H9 (cell line): ENCODE measurements around the gene HSD17B3. TPM values are rescaled to one million over a fixed set of nuclear protein-coding genes. Genes with fewer than 3 reads are reported as not detected.
A peak's percentile ranks its signal among the peaks of the same experiment; 100 is the strongest.

Experiments used
- DNase-seq: peaks from one replicate; pipeline ENCODE4 v3.0.0-alpha.2; 2017
- H2AFZ ChIP-seq: one replicate; pipeline ENCODE4 v1.6.1; 2013; ENCODE audit warnings: mild to moderate bottlenecking, low read length, control low read depth, moderate library complexity
- H2AK5ac ChIP-seq: 2 replicates; pipeline ENCODE4 v1.6.1; 2013; ENCODE audit warnings: low read length, control low read depth, mixed read lengths; ENCODE audit not compliant: insufficient read length
- H2BK120ac ChIP-seq: one replicate; pipeline ENCODE4 v1.6.1; 2013; ENCODE audit warnings: low read depth, mild to moderate bottlenecking, low read length, control low read depth, inconsistent platforms; ENCODE audit not compliant: poor library complexity, severe bottlenecking
- H2BK12ac ChIP-seq: 2 replicates; pipeline ENCODE4 v1.6.1; 2013; ENCODE audit warnings: low read length, control low read depth, mixed read lengths, low read depth; ENCODE audit not compliant: insufficient read length
- H2BK15ac ChIP-seq: 2 replicates; pipeline ENCODE4 v1.6.1; 2013; ENCODE audit warnings: low read depth, low read length, control low read depth
- H2BK20ac ChIP-seq: one replicate; pipeline ENCODE4 v1.6.1; 2013; ENCODE audit warnings: low read depth, mild to moderate bottlenecking, low read length, control low read depth, inconsistent platforms; ENCODE audit not compliant: poor library complexity, severe bottlenecking
- H2BK5ac ChIP-seq: 2 replicates; pipeline ENCODE4 v1.6.1; 2013; ENCODE audit warnings: low read length, control low read depth, mixed read lengths; ENCODE audit not compliant: insufficient read length
- H3K14ac ChIP-seq: 2 replicates; pipeline ENCODE4 v1.6.1; 2013; ENCODE audit warnings: low read length, control low read depth; ENCODE audit not compliant: insufficient read depth
- H3K18ac ChIP-seq: 2 replicates; pipeline ENCODE4 v1.6.1; 2013; ENCODE audit warnings: low read depth, mild to moderate bottlenecking, mixed read lengths, low read length, control low read depth; ENCODE audit not compliant: insufficient read length
- H3K23ac ChIP-seq: 2 replicates; pipeline ENCODE4 v1.6.1; 2013; ENCODE audit warnings: low read length, control low read depth, mixed read lengths, low read depth; ENCODE audit not compliant: insufficient read length
- H3K23me2 ChIP-seq: 2 replicates; pipeline ENCODE4 v1.6.1; 2013; ENCODE audit warnings: low read depth, mild to moderate bottlenecking, mixed read lengths, low read length, control low read depth; ENCODE audit not compliant: insufficient read length, poor library complexity, severe bottlenecking
- H3K27ac ChIP-seq: 2 replicates; pipeline ENCODE4 v1.5.1; 2013; ENCODE audit warnings: low read length, control low read depth, mixed read lengths, low read depth; ENCODE audit not compliant: insufficient read length
- H3K27me3 ChIP-seq: 2 replicates; pipeline ENCODE4 v1.6.1; 2013; ENCODE audit warnings: low read length, control low read depth, inconsistent platforms; ENCODE audit not compliant: insufficient read depth
- H3K4ac ChIP-seq: 2 replicates; pipeline ENCODE4 v1.6.1; 2013; ENCODE audit warnings: low read depth, mild to moderate bottlenecking, control low read depth, inconsistent platforms, low read length, moderate library complexity
- H3K4me1 ChIP-seq: 2 replicates; pipeline ENCODE4 v1.6.1; 2013; ENCODE audit warnings: low read length, control low read depth, inconsistent platforms; ENCODE audit not compliant: insufficient read depth
- H3K4me2 ChIP-seq: 2 replicates; pipeline ENCODE4 v1.6.1; 2013; ENCODE audit warnings: low read length, control low read depth, mixed read lengths; ENCODE audit not compliant: insufficient read length, insufficient read depth
- H3K56ac ChIP-seq: 2 replicates; pipeline ENCODE4 v1.6.1; 2013; ENCODE audit warnings: low read depth, mild to moderate bottlenecking, mixed read lengths, low read length, control low read depth; ENCODE audit not compliant: insufficient read length
- H3K79me1 ChIP-seq: 2 replicates; pipeline ENCODE4 v1.6.1; 2013; ENCODE audit warnings: low read depth, mild to moderate bottlenecking, moderate library complexity, low read length, control low read depth, inconsistent platforms; ENCODE audit not compliant: insufficient read depth, poor library complexity, severe bottlenecking
- H3K79me2 ChIP-seq: 2 replicates; pipeline ENCODE4 v1.6.1; 2013; ENCODE audit warnings: low read length, control low read depth, inconsistent platforms; ENCODE audit not compliant: insufficient read depth
- H3K9ac ChIP-seq: 2 replicates; pipeline ENCODE4 v1.6.1; 2013; ENCODE audit warnings: low read length, control low read depth, mixed read lengths; ENCODE audit not compliant: insufficient read length; ENCODE audit errors: extremely low read depth
- H3K9me3 ChIP-seq: one replicate; pipeline ENCODE4 v1.6.1; 2013; ENCODE audit warnings: low read depth, low read length, inconsistent platforms; ENCODE audit not compliant: control insufficient read depth
- H3T11ph ChIP-seq: one replicate; pipeline ENCODE4 v1.6.1; 2013; ENCODE audit warnings: mild to moderate bottlenecking, low read length, control low read depth, inconsistent platforms
- H4K20me1 ChIP-seq: one replicate; pipeline ENCODE4 v1.6.1; 2013; ENCODE audit not compliant: control insufficient read depth, insufficient read length, insufficient read depth
- H4K5ac ChIP-seq: 2 replicates; pipeline ENCODE4 v1.6.1; 2013; ENCODE audit warnings: low read depth, mild to moderate bottlenecking, mixed read lengths, low read length, control low read depth; ENCODE audit not compliant: insufficient read length
- H4K8ac ChIP-seq: replicated peaks from 2 replicates; pipeline ENCODE4 v1.6.1; 2013; ENCODE audit warnings: low read length, control low read depth, mixed read lengths, low read depth; ENCODE audit not compliant: insufficient read length
- H4K91ac ChIP-seq: 2 replicates; pipeline ENCODE4 v1.6.1; 2013; ENCODE audit warnings: low read depth, mild to moderate bottlenecking, moderate library complexity, mixed read lengths, low read length, control low read depth; ENCODE audit not compliant: insufficient read length
- H3K27ac Mint-ChIP-seq, 3 experiments: 2 replicates in 2 of 3; 3 replicates in 1 of 3; pipeline ENCODE4 v1.8.0; 2020 to 2021; ENCODE audit warnings: mixed read lengths in 3 of 3, mild to moderate bottlenecking in 1 of 3, moderate library complexity in 1 of 3
- H3K27me3 Mint-ChIP-seq: 2 replicates; pipeline ENCODE4 v1.8.0; 2021; ENCODE audit warnings: low read depth, mild to moderate bottlenecking, moderate library complexity, mixed read lengths
- H3K36me3 Mint-ChIP-seq, 3 experiments: 2 replicates in 2 of 3; 3 replicates in 1 of 3; pipeline ENCODE4 v1.8.0; 2020 to 2021; ENCODE audit warnings: low read depth in 3 of 3, mixed read lengths in 3 of 3; ENCODE audit not compliant: insufficient read depth in 1 of 3
- H3K4me1 Mint-ChIP-seq, 2 experiments: 2 replicates each; pipeline ENCODE4 v1.8.0; 2020; ENCODE audit warnings: mixed read lengths in 2 of 2
- H3K4me3 Mint-ChIP-seq, 2 experiments: 2 replicates in 1 of 2; 3 replicates in 1 of 2; pipeline ENCODE4 v1.8.0; 2020 to 2021; ENCODE audit warnings: mild to moderate bottlenecking in 2 of 2, mixed read lengths in 2 of 2, moderate library complexity in 1 of 2
- H3K9me3 Mint-ChIP-seq, 2 experiments: 2 replicates in 1 of 2; 3 replicates in 1 of 2; pipeline ENCODE4 v1.8.0; 2020; ENCODE audit warnings: mild to moderate bottlenecking in 2 of 2, mixed read lengths in 2 of 2, moderate library complexity in 1 of 2
- WGBS: extraction: QIAGEN DNeasy Blood & Tissue Kit; methylation state at CpG from one replicate; pipeline ENCODE4 v1.1.7; 2013; ENCODE audit warnings: missing lambda C conversion rate, low lambda C conversion rate, mixed read lengths; ENCODE audit not compliant: insufficient read length; ENCODE audit errors: extremely low coverage; 5-methylcytosine and 5-hydroxymethylcytosine counted together
- total RNA-seq: library from RNA; stranded (reverse); gene quantifications from 2 replicates; pipeline ENCODE4 v1.2.1, GENCODE V29; 2021
- TF ChIP-seq, protein P1 (sequence below): fragments of 200-600 bp; sonication (generic); conservative IDR thresholded peaks from 3 replicates; pipeline ENCODE4 v1.8.0; 2021; ENCODE audit warnings: antibody characterized with exemption, mild to moderate bottlenecking

Gene HSD17B3
- total RNA-seq, 1 experiment from 2014 or later: not detected

- Mint-ChIP-seq H3K27me3 (peaks cover 12% of the 10 kb centered on the region), H3K9me3 (peaks cover 0 to 2% of the 10 kb centered on the region in 2 experiments; a peak in 2 of 5 replicates), H3K4me1 (peaks cover 10 to 12% of the 10 kb centered on the region in 2 experiments; a peak in 3 of 4 replicates), H3K27ac (peak overlapping the region in 1 of 3 experiments; percentile 3; a peak in 1 of 7 replicates), H3K4me3 (no peak overlapping the region), H3K36me3 (no peaks in the 10 kb centered on the region; a peak in 2 of 7 replicates)
- no peak for DNase-seq
- no peak overlapping the region for H2AK5ac ChIP-seq
- no peak overlapping the region for H2BK12ac ChIP-seq
- H2BK5ac ChIP-seq: no peak overlapping the region
- H3K9ac ChIP-seq: no peak overlapping the region
- H3K79me2 ChIP-seq: no peaks in the 10 kb centered on the region
- no peak overlapping the region for H3T11ph ChIP-seq
- no peak overlapping the region for H2BK20ac ChIP-seq
- no peak overlapping the region for H2AFZ ChIP-seq
- H3K23ac ChIP-seq: no peak overlapping the region
- no peak overlapping the region for H3K14ac ChIP-seq
- H4K5ac ChIP-seq: no peak overlapping the region
- no peak overlapping the region for H3K4me2 ChIP-seq
- TF ChIP-seq, protein P1, sequence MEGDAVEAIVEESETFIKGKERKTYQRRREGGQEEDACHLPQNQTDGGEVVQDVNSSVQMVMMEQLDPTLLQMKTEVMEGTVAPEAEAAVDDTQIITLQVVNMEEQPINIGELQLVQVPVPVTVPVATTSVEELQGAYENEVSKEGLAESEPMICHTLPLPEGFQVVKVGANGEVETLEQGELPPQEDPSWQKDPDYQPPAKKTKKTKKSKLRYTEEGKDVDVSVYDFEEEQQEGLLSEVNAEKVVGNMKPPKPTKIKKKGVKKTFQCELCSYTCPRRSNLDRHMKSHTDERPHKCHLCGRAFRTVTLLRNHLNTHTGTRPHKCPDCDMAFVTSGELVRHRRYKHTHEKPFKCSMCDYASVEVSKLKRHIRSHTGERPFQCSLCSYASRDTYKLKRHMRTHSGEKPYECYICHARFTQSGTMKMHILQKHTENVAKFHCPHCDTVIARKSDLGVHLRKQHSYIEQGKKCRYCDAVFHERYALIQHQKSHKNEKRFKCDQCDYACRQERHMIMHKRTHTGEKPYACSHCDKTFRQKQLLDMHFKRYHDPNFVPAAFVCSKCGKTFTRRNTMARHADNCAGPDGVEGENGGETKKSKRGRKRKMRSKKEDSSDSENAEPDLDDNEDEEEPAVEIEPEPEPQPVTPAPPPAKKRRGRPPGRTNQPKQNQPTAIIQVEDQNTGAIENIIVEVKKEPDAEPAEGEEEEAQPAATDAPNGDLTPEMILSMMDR: no peak
- no peaks in the 10 kb centered on the region for H4K20me1 ChIP-seq
- no peak overlapping the region for H3K56ac ChIP-seq
- no peak overlapping the region for H4K8ac ChIP-seq
- no peaks in the 10 kb centered on the region for H3K27me3 ChIP-seq
- WGBS: no CpG with 5 or more reads among the region's 5 CpGs
- H3K18ac ChIP-seq: no peak overlapping the region
- no peaks in the 10 kb centered on the region for H3K79me1 ChIP-seq
- H4K91ac ChIP-seq: no peak overlapping the region
- H3K4me1 ChIP-seq: peaks cover 3% of the 10 kb centered on the region; the same call in 1 of the 2 replicates
- no peak overlapping the region for H3K27ac ChIP-seq
- H3K23me2 ChIP-seq: no peaks in the 10 kb centered on the region
- no peak overlapping the region for H2BK120ac ChIP-seq
- H3K4ac ChIP-seq: no peak overlapping the region
- H3K9me3 ChIP-seq: no peaks in the 10 kb centered on the region
- H2BK15ac ChIP-seq: no peak overlapping the region
Observed at GRCh38 chr9:96199006-96199405, 103.0 kb downstream of the HSD17B3 start.
